ENCODE data around the gene PKN1. TPM values are rescaled to one million over a fixed set of nuclear protein-coding genes. Genes with fewer than 3 reads are reported as not detected.
"Not testable (repeated sequence)": the region's sequence is repeated elsewhere in the genome, so short reads cannot be mapped to it uniquely, and the experiment has no call there.

PKN1 gene
- total RNA-seq, 1 donor from 2014 or later, result 106 TPM

DNA sequence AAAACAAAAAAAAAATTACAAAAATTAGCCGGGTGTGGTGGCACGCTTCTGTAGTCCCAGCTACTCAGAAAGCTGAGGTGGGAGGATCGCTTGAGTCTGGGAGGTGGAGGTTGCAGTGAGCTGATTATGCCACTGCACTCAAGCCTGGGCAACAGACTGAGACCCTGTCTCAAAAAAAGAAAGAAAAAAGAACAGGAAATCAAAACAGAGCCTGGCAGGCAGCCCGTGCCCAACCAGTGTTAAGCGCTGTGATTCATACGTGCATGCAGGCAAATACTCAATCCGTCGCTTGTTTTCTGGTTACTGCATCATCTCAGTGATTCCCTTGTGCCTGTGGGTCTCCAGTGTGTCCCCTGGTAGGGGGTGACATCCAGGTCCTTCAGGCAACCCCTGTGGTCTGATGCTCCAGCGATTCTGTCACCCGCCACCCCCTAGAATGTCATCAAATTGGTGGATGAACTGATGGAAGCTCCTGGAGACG is 32.1 kb upstream of the PKN1 start:
- DNase-seq (ENCODE audit: low spot score, unreplicated experiment), result no peak
- no peaks in the 10 kb centered on the region for H3K9me3 Mint-ChIP-seq (ENCODE audit: low read depth)
- peaks cover 2% of the 10 kb centered on the region for H3K4me1 Mint-ChIP-seq (ENCODE audit: low read depth)
- H3K27ac Mint-ChIP-seq, result no peak overlapping the region
- H3K27me3 Mint-ChIP-seq, result peaks cover 3% of the 10 kb centered on the region
- H3K4me3 Mint-ChIP-seq (ENCODE audit: low read depth), result no peak overlapping the region
- no peaks in the 10 kb centered on the region for H3K36me3 Mint-ChIP-seq (ENCODE audit: insufficient read depth)
- TF ChIP-seq, protein P1, sequence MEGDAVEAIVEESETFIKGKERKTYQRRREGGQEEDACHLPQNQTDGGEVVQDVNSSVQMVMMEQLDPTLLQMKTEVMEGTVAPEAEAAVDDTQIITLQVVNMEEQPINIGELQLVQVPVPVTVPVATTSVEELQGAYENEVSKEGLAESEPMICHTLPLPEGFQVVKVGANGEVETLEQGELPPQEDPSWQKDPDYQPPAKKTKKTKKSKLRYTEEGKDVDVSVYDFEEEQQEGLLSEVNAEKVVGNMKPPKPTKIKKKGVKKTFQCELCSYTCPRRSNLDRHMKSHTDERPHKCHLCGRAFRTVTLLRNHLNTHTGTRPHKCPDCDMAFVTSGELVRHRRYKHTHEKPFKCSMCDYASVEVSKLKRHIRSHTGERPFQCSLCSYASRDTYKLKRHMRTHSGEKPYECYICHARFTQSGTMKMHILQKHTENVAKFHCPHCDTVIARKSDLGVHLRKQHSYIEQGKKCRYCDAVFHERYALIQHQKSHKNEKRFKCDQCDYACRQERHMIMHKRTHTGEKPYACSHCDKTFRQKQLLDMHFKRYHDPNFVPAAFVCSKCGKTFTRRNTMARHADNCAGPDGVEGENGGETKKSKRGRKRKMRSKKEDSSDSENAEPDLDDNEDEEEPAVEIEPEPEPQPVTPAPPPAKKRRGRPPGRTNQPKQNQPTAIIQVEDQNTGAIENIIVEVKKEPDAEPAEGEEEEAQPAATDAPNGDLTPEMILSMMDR (IDR thresholded peaks at IDR 0.05; ENCODE audit: unreplicated experiment), result no peak

DNA sequence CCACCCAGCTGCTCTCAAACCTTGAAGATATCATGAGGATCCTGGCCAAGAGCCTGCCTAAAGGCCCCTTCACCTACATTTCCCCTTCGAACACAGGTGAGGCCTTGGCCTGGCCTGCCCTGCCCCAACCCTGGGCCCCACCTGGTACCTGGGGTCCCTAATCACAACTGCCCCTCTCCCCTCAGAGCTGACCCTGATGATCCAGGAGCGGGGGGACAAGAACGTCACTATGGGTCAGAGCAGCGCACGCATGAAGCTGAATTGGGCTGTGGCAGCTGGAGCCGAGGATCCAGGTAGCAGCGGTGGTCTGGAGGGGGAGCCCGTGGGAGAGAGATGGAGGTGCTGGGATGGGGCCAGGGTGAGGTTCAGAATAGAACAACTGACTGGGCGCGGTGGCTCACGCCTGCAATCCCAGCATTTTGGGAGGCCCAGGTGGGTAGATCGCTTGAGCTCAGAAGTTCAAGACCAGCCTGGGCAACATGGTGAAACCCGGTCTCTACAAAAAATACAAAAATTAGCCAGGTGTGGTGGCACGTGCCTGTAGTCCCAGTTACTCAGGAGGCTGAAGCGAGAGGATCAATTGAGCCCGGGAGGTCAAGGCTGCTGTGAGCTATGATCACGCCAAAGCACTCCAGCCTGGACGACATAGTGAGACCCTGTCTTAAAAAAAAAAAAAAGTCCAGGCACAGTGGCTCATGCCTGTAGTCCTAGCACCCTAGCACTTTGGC is 31.5 kb upstream of the PKN1 start:
- Mint-ChIP-seq H3K27me3 (peaks cover 3% of the 10 kb centered on the region), H3K4me1 (ENCODE audit: low read depth) (peaks cover 3% of the 10 kb centered on the region), H3K9me3 (ENCODE audit: low read depth) (no peaks in the 10 kb centered on the region), H3K27ac (no peak overlapping the region), H3K36me3 (ENCODE audit: insufficient read depth) (no peaks in the 10 kb centered on the region), H3K4me3 (ENCODE audit: low read depth) (no peak overlapping the region)
- TF ChIP-seq, protein P1 (IDR thresholded peaks at IDR 0.05; ENCODE audit: unreplicated experiment), result no peak
- DNase-seq (ENCODE audit: low spot score, unreplicated experiment), result no peak

DNA sequence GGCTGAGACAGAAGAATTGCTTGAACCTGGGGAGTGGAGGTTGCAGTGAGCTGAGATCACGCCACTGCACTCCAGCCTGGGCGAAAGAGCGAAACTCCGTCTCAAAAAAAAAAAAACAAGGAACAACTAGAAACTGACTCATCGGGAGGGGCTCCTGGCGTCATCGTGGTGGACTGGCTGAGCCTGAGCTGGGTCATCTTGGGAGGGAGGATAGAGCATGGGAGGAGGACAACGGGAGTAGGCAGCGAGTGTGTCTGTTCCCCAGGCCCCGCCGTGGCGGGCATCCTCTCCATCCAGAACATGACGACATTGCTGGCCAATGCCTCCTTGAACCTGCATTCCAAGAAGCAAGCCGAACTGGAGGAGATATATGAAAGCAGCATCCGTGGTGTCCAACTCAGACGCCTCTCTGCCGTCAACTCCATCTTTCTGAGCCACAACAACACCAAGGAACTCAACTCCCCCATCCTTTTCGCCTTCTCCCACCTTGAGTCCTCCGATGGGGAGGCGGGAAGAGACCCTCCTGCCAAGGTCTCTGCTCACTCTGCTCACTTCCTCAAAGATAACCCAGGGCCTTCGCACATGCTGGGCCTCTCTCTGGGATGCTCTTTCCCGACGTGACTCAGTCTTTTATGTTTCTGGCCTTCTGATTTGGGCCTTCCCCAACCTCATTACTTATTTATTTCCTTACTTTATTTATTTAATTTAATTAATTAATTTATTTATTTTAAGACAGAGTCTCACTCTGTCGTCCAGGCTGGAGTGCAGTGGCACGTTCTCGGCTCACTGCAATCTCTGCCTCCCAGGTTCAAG is 30.6 kb upstream of the PKN1 start:
- TF ChIP-seq, protein P1 (IDR thresholded peaks at IDR 0.05; ENCODE audit: unreplicated experiment), result no peak
- Mint-ChIP-seq H3K4me3 (ENCODE audit: low read depth) (no peak overlapping the region), H3K27ac (no peak overlapping the region), H3K36me3 (ENCODE audit: insufficient read depth) (peaks cover under 1% of the 10 kb centered on the region), H3K4me1 (ENCODE audit: low read depth) (peaks cover 3% of the 10 kb centered on the region), H3K27me3 (peaks cover 3% of the 10 kb centered on the region), H3K9me3 (ENCODE audit: low read depth) (no peaks in the 10 kb centered on the region)
- no peak for DNase-seq (ENCODE audit: low spot score, unreplicated experiment)

DNA sequence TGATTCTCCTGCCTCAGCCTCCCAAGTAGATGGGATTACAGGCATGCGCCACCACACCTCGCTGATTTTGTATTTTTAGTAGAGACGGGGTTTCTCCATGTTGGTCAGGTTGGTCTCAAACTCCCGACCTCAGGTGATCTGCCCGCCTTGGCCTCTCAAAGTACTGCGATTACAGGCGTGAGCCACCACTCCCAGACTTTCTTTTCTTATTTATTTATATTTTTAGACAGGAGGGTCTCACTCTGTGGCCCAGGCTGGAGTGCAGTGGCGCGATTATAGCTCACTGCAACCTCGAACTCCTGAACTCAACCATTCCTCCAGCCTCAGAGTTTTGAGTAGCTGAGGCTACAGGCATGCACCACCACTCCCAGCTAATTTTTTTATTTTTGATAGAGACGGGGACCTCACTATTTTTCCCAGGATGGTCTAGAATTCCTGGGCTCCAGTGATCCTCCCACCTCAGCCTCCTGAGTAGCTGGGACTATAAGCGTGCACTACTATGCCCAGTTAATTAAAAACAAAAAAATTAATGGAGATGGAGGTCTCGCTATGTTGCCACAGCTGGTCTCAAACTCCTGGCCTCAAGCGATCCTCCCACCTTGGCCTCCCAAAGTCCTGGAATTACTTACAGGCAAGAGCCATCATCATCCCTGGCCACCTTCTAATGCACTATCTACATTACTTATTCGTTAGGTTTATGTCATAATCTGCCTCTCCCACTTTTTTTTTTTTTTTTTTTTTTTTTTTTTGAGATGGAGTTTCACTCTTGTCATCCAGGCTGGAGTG is 29.8 kb upstream of the PKN1 start:
- H3K36me3 Mint-ChIP-seq (ENCODE audit: insufficient read depth); H3K27me3 Mint-ChIP-seq; H3K9me3 Mint-ChIP-seq (ENCODE audit: low read depth); H3K27ac Mint-ChIP-seq; H3K4me3 Mint-ChIP-seq (ENCODE audit: low read depth); H3K4me1 Mint-ChIP-seq (ENCODE audit: low read depth); DNase-seq (ENCODE audit: low spot score, unreplicated experiment): not testable (repeated sequence)

DNA sequence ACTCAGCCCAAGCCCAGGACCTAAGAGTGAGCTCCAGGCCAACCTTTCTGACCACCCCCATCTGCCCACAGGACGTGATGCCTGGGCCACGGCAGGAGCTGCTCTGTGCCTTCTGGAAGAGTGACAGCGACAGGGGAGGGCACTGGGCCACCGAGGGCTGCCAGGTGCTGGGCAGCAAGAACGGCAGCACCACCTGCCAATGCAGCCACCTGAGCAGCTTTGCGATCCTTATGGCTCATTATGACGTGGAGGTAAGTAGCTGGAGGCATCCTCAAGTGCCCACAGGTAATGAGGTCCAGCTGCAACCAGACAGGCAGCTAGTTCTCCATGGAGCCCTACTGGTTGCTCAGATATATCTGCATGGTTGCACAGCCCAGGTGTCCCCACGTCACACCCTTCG is 28.8 kb upstream of the PKN1 start:
- Mint-ChIP-seq H3K27ac (no peak overlapping the region), H3K36me3 (ENCODE audit: insufficient read depth) (peaks cover 6% of the 10 kb centered on the region), H3K9me3 (ENCODE audit: low read depth) (no peaks in the 10 kb centered on the region), H3K4me1 (ENCODE audit: low read depth) (peaks cover 3% of the 10 kb centered on the region), H3K4me3 (ENCODE audit: low read depth) (no peak overlapping the region), H3K27me3 (no peaks in the 10 kb centered on the region)
- TF ChIP-seq, protein P1 (IDR thresholded peaks at IDR 0.05; ENCODE audit: unreplicated experiment), result no peak
- no peak for DNase-seq (ENCODE audit: low spot score, unreplicated experiment)
